ENCODE data around the gene FLOT2.
A peak's percentile ranks its signal among the peaks of the same experiment; 100 is the strongest.

GRCh38 chr17:28908640-28909167 is 11.2 kb upstream of the FLOT2 start:
- TF ChIP-seq POLR2AphosphoS5 (IDR thresholded peaks at IDR 0.05; ENCODE audit: insufficient read depth in 1 of 2, low read depth in 1 of 2) (peak in 1 of 2 donors; percentile 48), CTCF (IDR thresholded peaks at IDR 0.05) (no peak)
